Hematopoietic multipotent progenitor cell (in vitro differentiated cells): Measurements from ENCODE around the gene CCDC148. TPM values are rescaled to one million over a fixed set of nuclear protein-coding genes. Genes with fewer than 3 reads are reported as not detected.
"Not testable (repeated sequence)": the region's sequence is repeated elsewhere in the genome, so short reads cannot be mapped to it uniquely, and the experiment has no call there.

Experiments
- DNase-seq, 3 donors: peaks; one replicate each; pipeline ENCODE4 v3.0.0-alpha.2; 2011 to 2015; ENCODE audit warnings: low read depth in 2 of 3, low spot score in 2 of 3
- total RNA-seq: library from RNA; depleted of rRNA; stranded (reverse); fragments of >200 nt; gene quantifications from one replicate; pipeline ENCODE4 v1.2.3, GENCODE V29; 2012

The CCDC148 gene
- total RNA-seq, 1 donor, result not detected

- no peak for DNase-seq
Measured at GRCh38 chr2:158443606-158444005, 12.9 kb downstream of the CCDC148 start.

- DNase-seq, result not testable (repeated sequence)
Measured at GRCh38 chr2:158439062-158439461, 17.5 kb downstream of the CCDC148 start.

- not testable (repeated sequence) for DNase-seq
Measured at GRCh38 chr2:158433716-158434115, 22.8 kb downstream of the CCDC148 start.

- DNase-seq, result no peak
Measured at GRCh38 chr2:158432117-158432516, 24.4 kb downstream of the CCDC148 start.

GRCh38 chr2:158414538-158414937 lies 42.0 kb downstream of the CCDC148 start:
- no peak for DNase-seq

- DNase-seq, result no peak
Measured at GRCh38 chr2:158413581-158413980, 43.0 kb downstream of the CCDC148 start.

GRCh38 chr2:158412206-158412605 lies 44.3 kb downstream of the CCDC148 start:
- DNase-seq, result no peak

GRCh38 chr2:158411748-158412147 lies 44.8 kb downstream of the CCDC148 start:
- no peak for DNase-seq

GRCh38 chr2:158410132-158410531 lies 46.4 kb downstream of the CCDC148 start:
- DNase-seq, result no peak

GRCh38 chr2:158407031-158407430 lies 49.5 kb downstream of the CCDC148 start:
- DNase-seq, result no peak

- no peak for DNase-seq
Measured at GRCh38 chr2:158405341-158405740, 51.2 kb downstream of the CCDC148 start.

- DNase-seq, result no peak
Measured at GRCh38 chr2:158403237-158403636, 53.3 kb downstream of the CCDC148 start.

GRCh38 chr2:158402665-158403064 lies 53.9 kb downstream of the CCDC148 start:
- no peak for DNase-seq

GRCh38 chr2:158395166-158395565 lies 61.4 kb downstream of the CCDC148 start:
- DNase-seq, result no peak

GRCh38 chr2:158394453-158394852 lies 62.1 kb downstream of the CCDC148 start:
- no peak for DNase-seq

- no peak for DNase-seq
Measured at GRCh38 chr2:158393886-158394285, 62.7 kb downstream of the CCDC148 start.

GRCh38 chr2:158392687-158393086 lies 63.9 kb downstream of the CCDC148 start:
- DNase-seq, result no peak

- no peak for DNase-seq
Measured at GRCh38 chr2:158391876-158392275, 64.7 kb downstream of the CCDC148 start.

- no peak for DNase-seq
Measured at GRCh38 chr2:158391361-158391760, 65.2 kb downstream of the CCDC148 start.

- no peak for DNase-seq
Measured at GRCh38 chr2:158388159-158388558, 68.4 kb downstream of the CCDC148 start.

- no peak for DNase-seq
Measured at GRCh38 chr2:158385646-158386045, 70.9 kb downstream of the CCDC148 start.

GRCh38 chr2:158381978-158382377 lies 74.6 kb downstream of the CCDC148 start:
- no peak for DNase-seq

GRCh38 chr2:158381205-158381604 lies 75.3 kb downstream of the CCDC148 start:
- DNase-seq, result no peak

GRCh38 chr2:158380746-158381145 lies 75.8 kb downstream of the CCDC148 start:
- no peak for DNase-seq
